GM21390 (cell line): ENCODE results near the gene PRKCSH.

Experiments used
- ATAC-seq: cut with Tn5 transposase; IDR thresholded peaks from one replicate; pipeline ENCODE4 v1.9.1; 2021; ENCODE audit not compliant: unreplicated experiment

The PRKCSH gene

GRCh38 chr19:11499220-11499726 is 63.8 kb downstream of the PRKCSH start:
- no peak for ATAC-seq

DNA sequence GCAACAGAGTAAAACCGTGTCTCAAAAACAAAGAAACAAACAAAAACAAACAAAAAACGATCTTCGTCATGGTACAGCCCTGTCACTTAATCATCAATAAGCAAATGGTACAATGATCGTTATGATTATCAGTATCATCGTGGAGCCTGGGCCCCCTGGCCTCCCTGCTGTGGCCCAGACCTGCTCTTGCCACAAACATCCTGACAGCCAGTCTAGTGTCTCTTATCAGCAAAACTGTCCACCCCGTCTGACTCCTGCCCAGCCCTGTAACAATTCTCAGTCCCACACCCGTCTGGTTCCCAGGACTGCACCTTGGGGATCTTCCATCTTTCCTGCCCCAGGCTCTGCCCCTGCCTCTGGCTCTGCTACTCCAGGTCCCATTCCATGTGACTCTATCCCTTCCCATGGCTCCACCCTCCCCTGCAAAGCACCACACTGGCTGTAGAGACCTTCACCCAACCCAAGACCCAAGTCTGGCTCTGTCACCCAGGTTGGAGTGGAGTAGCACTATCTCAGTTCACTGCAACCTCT is 64.5 kb downstream of the PRKCSH start:
- ATAC-seq, result no peak
